ENCODE measurements around the gene SPSB1.

SPSB1 gene

GRCh38 chr1:9302745-9303524, 10.2 kb downstream of the SPSB1 start:
- DNase-seq = no peak

- DNase-seq = no peak
These were observed 11.2 kb downstream of the SPSB1 start for GRCh38 chr1:9303916-9304315.

GRCh38 chr1:9305216-9305615, 12.5 kb downstream of the SPSB1 start:
- DNase-seq = no peak

GRCh38 chr1:9306006-9306405, 13.3 kb downstream of the SPSB1 start:
- no peak for DNase-seq

DNA sequence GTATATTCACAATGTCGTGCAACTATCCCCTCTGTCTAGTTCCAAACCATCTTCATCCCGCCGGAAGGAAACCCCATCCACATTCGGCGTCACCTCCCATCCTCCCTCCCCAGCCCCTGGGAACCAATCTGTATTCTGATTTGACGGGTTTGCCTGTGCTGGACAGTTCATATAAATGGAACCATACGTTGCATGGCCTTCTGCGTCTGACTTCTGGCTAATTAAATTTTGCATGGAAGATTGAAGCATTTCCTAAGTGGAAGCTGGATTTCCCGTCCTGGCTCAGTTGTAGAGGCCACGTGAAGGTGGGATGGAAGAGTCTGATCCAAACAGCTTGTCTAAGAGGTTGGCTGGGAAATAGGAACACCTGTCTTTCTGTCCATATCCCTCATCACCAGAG, 14.6 kb downstream of the SPSB1 start:
- no peak for DNase-seq

GRCh38 chr1:9308236-9308785, 15.6 kb downstream of the SPSB1 start:
- DNase-seq = no peak

DNA sequence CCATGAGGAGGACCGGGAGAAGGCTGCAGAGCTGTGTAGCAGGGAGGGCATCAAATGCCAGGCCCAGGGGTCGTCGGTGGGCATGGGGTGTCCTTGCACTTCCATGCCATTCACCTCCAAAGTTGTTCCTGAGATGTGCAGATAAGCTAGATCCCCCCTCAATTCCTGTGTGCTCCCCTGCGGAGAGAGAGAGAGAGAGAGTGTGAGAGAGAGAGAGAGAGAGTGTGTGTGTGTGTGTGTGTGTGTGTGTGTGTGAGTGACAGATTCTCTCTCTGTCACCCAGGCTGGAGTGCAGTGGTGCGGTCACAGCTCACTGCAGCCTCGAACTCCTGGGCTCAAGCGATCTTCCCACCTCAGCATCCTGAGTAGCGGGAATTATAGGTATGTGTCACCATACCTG, 16.4 kb downstream of the SPSB1 start:
- no peak for DNase-seq

GRCh38 chr1:9309991-9310390, 17.3 kb downstream of the SPSB1 start:
- no peak for DNase-seq

DNA sequence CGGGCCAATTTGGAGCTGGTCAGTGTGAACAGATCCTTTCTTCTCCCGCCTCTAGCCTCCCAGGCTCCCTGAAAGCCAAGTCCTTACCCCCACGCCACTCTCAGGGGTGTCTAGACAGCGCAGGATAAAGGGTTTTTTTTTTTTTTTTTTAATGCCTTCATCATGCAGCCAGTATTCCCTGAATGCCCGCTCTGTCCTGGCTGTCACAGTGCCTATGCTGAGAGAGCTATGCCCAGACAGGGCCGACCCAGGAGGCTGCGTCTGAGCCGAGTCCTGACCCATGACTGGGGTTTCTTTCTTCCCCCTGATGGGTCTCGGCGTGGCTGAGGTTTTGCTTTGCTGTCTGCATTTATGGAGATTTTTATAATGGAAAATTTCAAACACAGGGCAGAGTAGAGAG, 18.3 kb downstream of the SPSB1 start:
- DNase-seq = no peak

GRCh38 chr1:9311479-9311878, 18.8 kb downstream of the SPSB1 start:
- DNase-seq = no peak

DNA sequence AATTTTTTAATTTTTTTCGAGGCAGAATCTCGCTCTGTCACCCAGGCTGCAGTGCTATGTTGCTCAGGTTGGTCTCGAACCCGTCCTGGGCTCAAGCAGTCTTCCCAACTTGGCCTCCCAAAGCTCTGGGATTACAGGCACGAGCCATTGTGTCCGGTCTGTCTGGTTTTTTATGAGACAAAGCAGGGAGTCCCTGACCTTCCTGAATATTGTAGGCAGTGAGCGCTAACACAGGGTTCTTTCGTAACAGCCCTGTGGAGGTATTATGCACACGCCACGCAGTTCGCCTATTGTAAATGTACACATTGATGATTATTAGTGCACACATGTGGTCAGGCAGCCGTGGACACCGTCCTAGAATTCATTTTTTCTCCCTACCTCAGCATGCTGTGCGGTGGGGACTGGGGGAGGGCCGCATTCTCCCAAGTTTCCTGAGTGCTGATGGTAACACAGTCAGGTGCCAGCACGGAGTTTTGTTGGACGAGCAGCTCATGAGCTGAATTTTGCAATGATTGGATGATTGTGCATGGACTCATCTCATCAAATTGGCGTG, 19.6 kb downstream of the SPSB1 start:
- DNase-seq = no peak

GRCh38 chr1:9313576-9313975, 20.9 kb downstream of the SPSB1 start:
- DNase-seq = no peak

- DNase-seq = no peak
These were observed 21.4 kb downstream of the SPSB1 start for GRCh38 chr1:9314111-9314510.

- DNase-seq = no peak
These were observed 22.2 kb downstream of the SPSB1 start for GRCh38 chr1:9314711-9315379.

DNA sequence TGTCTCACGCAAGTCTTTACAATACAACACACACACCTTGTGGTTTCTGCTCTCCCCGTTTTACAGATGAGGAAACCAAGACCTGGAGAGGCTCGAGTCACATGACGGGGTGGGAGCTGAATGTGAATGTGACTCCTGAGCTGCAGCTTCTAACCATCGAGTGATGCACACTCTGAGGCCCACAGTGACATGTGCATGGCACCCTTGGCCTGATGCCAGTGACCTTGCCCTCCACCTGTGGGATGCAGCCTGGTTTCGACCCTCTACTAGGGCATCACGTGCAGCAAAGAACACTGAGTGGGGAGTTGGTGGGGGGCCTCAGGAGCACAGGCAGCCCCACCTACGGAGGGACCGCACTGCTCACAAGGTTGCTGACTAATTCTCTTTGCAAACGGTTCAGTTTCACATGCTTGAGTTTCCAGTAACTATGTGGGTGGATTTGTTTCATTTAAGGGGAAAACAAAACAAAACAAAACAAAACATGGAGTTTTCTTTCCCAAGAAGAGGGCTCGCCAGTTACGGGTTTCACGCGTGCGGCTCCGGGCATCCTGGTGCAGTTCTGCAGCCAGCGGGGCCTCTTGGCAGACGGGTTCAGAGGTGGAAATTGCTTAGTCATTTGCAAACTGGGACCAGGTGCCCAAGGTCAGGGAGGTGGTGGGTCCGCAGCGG, 22.9 kb downstream of the SPSB1 start:
- DNase-seq = peak in 1 of 2 donors; percentile 31

- no peak for DNase-seq
These were observed 23.4 kb downstream of the SPSB1 start for GRCh38 chr1:9316080-9316444.

DNA sequence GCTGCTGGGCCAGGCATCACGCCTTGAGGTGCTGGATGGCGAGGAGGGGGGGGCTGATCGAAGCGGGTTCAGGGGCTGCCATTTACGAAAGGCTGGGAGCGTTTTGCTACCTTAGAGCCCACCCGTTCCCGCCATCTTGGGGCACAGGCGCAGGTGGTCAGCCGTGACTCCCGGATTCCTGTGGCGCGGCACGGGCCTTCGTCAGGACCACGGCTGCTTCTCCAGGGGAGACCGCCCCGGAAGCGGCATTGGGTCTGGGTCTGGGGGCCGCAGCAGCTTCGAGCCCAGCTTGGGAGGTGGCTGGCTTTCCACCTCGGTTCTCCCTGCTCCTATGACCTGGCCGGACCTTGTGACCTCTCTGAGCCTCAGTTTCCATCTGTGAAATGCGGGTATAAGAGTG, 23.8 kb downstream of the SPSB1 start:
- DNase-seq = no peak

GRCh38 chr1:9317072-9317471, 24.4 kb downstream of the SPSB1 start:
- DNase-seq = no peak

- DNase-seq = no peak
These were observed 25.1 kb downstream of the SPSB1 start for GRCh38 chr1:9317591-9318417.

DNA sequence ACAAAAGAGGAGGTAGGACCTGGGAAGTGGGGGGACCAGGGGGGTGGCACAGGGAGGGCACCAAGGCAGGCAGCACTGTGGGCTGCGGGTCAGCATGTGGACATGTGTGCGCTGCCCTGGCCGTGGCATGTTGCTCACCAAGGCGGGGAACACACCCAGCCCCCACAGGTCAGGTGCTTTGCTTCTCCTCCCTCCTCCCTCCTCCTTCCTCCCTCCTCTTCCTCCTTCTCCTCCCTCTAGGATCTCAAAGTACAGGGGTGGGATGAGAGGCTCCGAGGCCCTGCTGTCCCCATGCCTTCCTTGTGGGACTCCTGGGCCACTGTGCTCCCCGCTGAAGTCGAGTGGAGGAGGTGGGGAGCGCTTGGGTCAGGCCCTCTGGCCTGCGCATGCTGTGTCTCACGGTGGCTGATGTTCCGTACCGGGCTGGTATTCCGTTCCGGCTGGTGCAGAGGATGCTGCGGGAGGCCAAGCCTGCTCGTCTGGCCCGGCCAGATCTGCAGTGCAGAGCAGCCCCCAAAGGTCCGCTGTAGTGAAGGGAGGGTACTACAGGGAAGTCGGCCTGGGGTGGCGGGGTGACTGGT, 26.6 kb downstream of the SPSB1 start:
- no peak for DNase-seq

DNA sequence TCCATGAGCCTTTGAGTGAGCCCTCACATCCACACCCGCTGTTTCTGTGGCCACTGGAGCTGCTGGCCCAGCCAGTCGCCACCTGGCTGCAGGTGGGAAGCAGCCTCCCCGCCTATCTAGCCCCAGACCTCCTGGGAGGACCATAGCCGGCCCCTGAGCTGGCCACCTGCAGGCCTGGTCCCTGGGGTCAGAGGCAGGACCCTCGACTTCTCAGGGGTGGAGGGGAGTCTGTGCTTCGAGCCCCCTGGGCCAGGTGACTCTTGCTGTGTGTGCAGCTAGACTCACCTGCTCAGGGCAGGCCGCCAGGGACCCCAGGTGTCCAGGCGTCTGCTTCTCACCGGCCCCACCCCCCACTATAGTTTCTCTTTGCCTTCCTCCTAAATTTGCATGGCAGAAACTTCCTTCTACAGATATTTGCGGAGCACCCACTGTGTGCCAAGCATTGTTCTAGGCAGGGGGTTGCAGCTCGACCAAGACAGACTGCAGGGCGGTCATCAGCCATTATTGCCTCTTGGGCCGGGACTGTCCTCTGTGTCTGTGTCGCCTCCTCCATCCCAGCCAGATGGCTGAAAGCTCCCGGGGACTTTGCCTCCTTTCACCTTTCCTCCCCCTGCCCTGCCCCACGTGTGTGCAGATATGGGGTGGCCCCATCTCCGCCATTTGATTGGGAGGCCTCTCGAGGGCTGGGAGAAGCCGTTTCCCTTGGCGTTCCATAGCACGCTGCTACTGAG, 27.3 kb downstream of the SPSB1 start:
- DNase-seq = no peak
